HL-60 (cell line): Measurements from ENCODE around the gene FOXP2.

Source experiments
- CTCF ChIP-seq: IDR thresholded peaks from one replicate; pipeline ENCODE4 v1.5.1; 2011; ENCODE audit warnings: low read length, control low read depth, inconsistent platforms; ENCODE audit not compliant: insufficient read depth
- GABPA ChIP-seq: IDR thresholded peaks from 2 replicates; pipeline ENCODE4 v1.6.1; 2012; ENCODE audit warnings: low read depth

- no peak for TF ChIP-seq CTCF
- TF ChIP-seq GABPA: no peak
Observed at GRCh38 chr7:114650491-114650890, 235.9 kb downstream of the FOXP2 start.
